Retinal pigment epithelial cell (primary cell): ENCODE results near the gene STKLD1.

Experiments
- DNase-seq: peaks from one replicate; pipeline ENCODE4 v3.0.0-alpha.2; 2010; ENCODE audit warnings: low read depth
- H3K4me3 ChIP-seq: 2 replicates; pipeline ENCODE4 v1.5.1; 2011; ENCODE audit warnings: mild to moderate bottlenecking, low read length, control low read depth, moderate library complexity
- CTCF ChIP-seq: conservative IDR thresholded peaks from 2 replicates; pipeline ENCODE4 v1.5.1; 2011; ENCODE audit warnings: low read depth, low read length, control low read depth, inconsistent platforms

The STKLD1 gene

DNA sequence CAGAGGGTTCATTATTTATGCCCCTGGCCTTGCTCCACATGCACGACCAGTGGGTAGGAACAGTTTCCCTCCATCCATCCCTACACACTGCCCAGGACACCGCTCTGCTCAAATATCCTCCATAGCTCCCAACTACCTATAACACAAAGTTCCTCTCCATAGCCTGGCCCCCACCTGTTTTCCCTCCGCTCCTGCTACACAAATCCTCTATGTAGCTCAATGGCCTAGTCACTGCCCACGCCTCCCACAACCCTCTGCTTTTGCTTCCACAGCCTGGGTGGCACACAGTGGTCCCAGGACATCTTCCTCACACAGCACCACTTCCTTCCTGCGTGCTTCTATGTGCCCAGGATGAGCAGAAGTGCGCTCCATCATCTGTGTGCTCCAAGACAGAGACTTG is 21.2 kb downstream of the STKLD1 start:
- no peak for DNase-seq

DNA sequence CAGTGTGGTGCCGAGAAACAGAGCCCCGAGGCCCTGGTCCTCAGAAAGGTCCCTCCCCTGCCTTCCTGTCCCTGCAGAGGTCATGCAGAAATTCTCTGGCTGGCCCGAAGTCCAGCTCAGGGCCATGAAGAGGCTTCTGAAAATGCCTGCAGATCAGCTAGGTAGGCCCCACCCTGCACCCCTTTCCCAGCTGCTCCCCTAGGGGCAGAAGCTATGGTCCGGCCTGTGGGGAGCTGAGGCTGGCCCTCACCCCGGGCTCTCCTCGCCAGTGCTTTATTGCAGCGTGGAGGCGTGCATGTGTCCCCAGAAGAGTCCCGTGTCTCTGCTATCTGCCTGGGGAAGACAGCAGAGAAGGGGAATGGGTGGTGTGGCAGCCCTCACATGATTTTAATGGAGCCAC is 21.7 kb downstream of the STKLD1 start:
- no peak for TF ChIP-seq CTCF
- no peak overlapping the region for H3K4me3 ChIP-seq
- no peak for DNase-seq

More for the DNA sequence above, 21.2 kb downstream of the STKLD1 start:
- no peak for TF ChIP-seq CTCF
- no peak overlapping the region for H3K4me3 ChIP-seq

DNA sequence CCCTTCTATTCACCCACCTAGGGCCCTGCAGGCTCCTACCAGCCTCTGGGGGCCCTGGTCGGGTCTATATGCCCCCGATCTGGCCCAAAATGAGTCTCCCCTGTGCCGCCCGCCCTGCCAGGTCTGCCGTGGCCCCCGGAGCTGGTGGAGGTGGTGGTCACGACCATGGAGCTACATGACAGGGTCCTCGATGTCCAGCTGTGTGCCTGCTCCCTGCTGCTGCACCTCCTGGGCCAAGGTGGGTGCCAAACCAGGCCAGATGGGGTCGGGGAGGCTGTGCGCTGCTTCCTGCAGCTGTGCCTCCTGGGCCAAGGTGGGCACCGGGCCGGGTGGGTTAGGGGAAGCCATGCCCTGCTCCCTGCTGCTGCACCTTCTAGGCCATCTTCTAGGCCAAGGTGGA is 24.1 kb downstream of the STKLD1 start:
- no peak for TF ChIP-seq CTCF
- no peak overlapping the region for H3K4me3 ChIP-seq
- DNase-seq: no peak

DNA sequence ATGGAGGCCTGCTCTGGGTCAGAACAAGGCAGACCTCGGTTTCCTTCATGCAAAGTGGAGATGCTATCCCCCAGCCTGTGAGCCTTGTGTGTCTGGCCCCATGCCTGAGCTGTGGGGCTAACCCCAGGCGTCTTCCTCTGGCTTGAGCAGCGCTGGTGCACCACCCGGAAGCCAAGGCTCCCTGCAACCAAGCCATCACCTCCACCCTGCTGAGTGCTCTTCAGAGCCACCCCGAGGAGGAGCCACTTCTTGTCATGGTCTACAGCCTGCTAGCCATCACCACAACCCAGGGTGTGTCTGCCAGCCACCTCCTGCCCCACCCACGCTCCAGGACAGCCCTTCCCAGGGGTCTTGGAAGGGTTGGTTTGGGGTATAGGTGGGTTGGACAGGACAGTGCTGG is 25.4 kb downstream of the STKLD1 start:
- H3K4me3 ChIP-seq: no peak overlapping the region
- no peak for TF ChIP-seq CTCF
- DNase-seq: no peak

DNA sequence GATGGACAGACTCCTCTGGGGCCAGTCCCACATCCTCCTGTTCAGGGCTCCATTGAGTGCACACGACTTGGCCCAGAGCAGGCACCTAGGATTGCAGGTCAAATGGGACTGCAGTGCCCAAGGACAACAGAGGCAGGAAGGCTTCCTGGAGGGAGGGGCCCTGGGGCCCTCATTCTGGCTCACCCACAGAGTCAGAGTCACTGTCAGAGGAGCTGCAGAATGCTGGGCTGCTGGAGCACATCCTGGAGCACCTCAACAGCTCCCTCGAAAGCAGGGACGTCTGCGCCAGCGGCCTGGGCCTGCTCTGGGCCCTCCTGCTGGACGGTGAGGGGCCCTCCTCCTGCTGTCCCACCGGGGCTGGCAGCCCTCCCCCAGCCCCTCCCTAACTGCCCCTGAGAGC is 26.5 kb downstream of the STKLD1 start:
- H3K4me3 ChIP-seq: no peak overlapping the region
- no peak for TF ChIP-seq CTCF
- no peak for DNase-seq

- no peak for DNase-seq
- no peak overlapping the region for H3K4me3 ChIP-seq
- TF ChIP-seq CTCF: peak; percentile 67
These were observed 27.7 kb downstream of the STKLD1 start for GRCh38 chr9:133403766-133404453.

GRCh38 chr9:133404454-133405002 is 28.4 kb downstream of the STKLD1 start:
- no peak for DNase-seq
- no peak overlapping the region for H3K4me3 ChIP-seq
- no peak for TF ChIP-seq CTCF
